Testis (tissue), 3 donors: Measurements from ENCODE around the gene FBXO3. TPM values are rescaled to one million over a fixed set of nuclear protein-coding genes. Genes with fewer than 3 reads are reported as not detected.
A peak's percentile ranks its signal among the peaks of the same experiment; 100 is the strongest.

Experiments used
- DNase-seq: peaks from one replicate; pipeline ENCODE4 v3.0.0-alpha.2; 2019
- H3K27ac ChIP-seq, 2 donors: fragments of 200-600 bp; sonication (generic); one replicate each; pipeline ENCODE4 v1.5.1; 2019
- H3K27me3 ChIP-seq: fragments of 200-600 bp; sonication (generic); one replicate; pipeline ENCODE4 v1.5.1; 2019
- H3K36me3 ChIP-seq: fragments of 200-600 bp; sonication (generic); one replicate; pipeline ENCODE4 v1.5.1; 2017; ENCODE audit warnings: low read depth; ENCODE audit errors: missing control alignments
- H3K4me1 ChIP-seq: fragments of 200-600 bp; sonication (generic); one replicate; pipeline ENCODE4 v1.5.1; 2019
- H3K4me3 ChIP-seq, 2 donors: fragments of 200-600 bp; sonication (generic); one replicate each; pipeline ENCODE4 v1.5.1; 2017 to 2019
- H3K9me3 ChIP-seq: fragments of 200-600 bp; sonication (generic); one replicate; pipeline ENCODE4 v1.5.1; 2017
- POLR2A ChIP-seq: fragments of 450-650 bp; IDR thresholded peaks from one replicate; pipeline ENCODE4 v1.6.1; 2017; ENCODE audit warnings: antibody characterized with exemption, mild to moderate bottlenecking, moderate library complexity
- WGBS, 2 donors: methylation state at CpG; one replicate each; pipeline ENCODE4 v1.1.5; 2018; 5-methylcytosine and 5-hydroxymethylcytosine counted together
- intact Hi-C: fragments of 100-400 bp; cut with DNase I; formaldehyde crosslinking; loops from one replicate; pipeline ENCODE4 v1.15.1; 2023; ENCODE audit warnings: low total_unique reads
- polyA plus RNA-seq: library from polyadenylated mRNA; stranded (reverse); fragments of 350-450 nt; fragmentation: Illumina TruSeq; extraction: RNeasy Lipid Tissue Mini Kit (QIAGEN cat#74804); gene quantifications from one replicate; pipeline ENCODE4 v1.2.3, GENCODE V29; 2014; ENCODE audit warnings: low read depth, low replicate concordance; ENCODE audit not compliant: insufficient read depth
- total RNA-seq, 2 donors: library from RNA; depleted of rRNA; stranded (reverse); fragments of >200 nt; gene quantifications; one replicate each; pipeline ENCODE4 v1.2.3, GENCODE V29; 2016
- TF ChIP-seq, protein P1 (sequence below), 3 experiments: fragments of 450-650 bp in 2 of 3; fragments of 200-600 bp in 1 of 3; sonication (generic) in 1 of 3; IDR thresholded peaks; one replicate each; pipeline ENCODE4 v1.5.1; 2016 to 2019; ENCODE audit warnings: antibody characterized with exemption in 3 of 3, mild to moderate bottlenecking in 2 of 3, moderate library complexity in 1 of 3

The FBXO3 gene
- total and polyA plus RNA-seq, 3 donors from 2014 or later: 27.2 to 44.8 (median 39.3) TPM

DNA sequence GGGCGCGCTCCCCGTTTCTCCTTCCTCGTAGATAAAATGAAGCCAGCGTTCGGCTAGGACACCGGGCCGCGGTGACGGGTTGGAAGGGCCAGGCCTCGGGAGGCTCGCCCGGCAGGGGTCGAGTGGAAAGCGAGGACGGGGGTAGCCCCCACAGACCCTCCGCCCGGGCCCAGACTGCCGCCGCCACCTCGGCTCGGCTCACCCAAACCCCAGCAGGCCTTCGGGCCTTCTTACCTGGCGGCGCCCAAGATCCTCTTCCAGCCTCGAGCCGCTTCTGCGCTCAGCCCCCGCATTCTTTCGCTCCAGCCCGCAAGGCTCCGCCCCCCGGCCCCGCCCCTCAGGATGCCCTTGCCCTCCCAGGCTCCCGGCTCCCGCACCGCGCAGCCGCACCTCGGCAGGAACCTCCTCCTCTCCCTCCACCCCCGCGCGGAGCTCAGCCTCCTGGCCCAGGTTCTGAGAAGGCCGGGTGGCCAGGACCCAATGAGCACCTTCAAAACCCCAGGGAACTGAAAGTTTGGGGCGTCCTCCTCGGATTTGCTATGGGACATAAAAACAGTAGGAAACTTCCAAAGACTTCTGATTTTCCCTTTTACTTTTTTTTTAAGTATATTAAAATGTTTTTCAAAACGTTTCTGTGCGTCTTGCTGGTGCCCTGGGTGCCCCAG lies 38.0 kb downstream of the FBXO3 start, which contains the start of gene CD59:
CD59 (minus strand) TSS at position 276 of the 665 bp plus-strand sequence. CDS start 13,978 bp downstream, outside the sequence.
- Histone ChIP-seq H3K36me3 (no peaks in the 10 kb centered on the region), H3K4me1 (peaks cover 17% of the 10 kb centered on the region), H3K27me3 (no peaks in the 10 kb centered on the region), H3K4me3 (peak within 1 kb of the TSS; percentile 90 to 95), H3K27ac (peak within 1 kb of the TSS; percentile 83 to 96), H3K9me3 (no peaks in the 10 kb centered on the region)
- peak; percentile 97 for DNase-seq
- WGBS, 2 donors: 0 to 2% methylated on average over 8 to 39 of the region's 48 CpGs
- intact Hi-C loops: no loop called here
- TF ChIP-seq POLR2A: peak; percentile 60
- TF ChIP-seq, protein P1, sequence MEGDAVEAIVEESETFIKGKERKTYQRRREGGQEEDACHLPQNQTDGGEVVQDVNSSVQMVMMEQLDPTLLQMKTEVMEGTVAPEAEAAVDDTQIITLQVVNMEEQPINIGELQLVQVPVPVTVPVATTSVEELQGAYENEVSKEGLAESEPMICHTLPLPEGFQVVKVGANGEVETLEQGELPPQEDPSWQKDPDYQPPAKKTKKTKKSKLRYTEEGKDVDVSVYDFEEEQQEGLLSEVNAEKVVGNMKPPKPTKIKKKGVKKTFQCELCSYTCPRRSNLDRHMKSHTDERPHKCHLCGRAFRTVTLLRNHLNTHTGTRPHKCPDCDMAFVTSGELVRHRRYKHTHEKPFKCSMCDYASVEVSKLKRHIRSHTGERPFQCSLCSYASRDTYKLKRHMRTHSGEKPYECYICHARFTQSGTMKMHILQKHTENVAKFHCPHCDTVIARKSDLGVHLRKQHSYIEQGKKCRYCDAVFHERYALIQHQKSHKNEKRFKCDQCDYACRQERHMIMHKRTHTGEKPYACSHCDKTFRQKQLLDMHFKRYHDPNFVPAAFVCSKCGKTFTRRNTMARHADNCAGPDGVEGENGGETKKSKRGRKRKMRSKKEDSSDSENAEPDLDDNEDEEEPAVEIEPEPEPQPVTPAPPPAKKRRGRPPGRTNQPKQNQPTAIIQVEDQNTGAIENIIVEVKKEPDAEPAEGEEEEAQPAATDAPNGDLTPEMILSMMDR (IDR thresholded peaks at IDR 0.05): no peak

DNA sequence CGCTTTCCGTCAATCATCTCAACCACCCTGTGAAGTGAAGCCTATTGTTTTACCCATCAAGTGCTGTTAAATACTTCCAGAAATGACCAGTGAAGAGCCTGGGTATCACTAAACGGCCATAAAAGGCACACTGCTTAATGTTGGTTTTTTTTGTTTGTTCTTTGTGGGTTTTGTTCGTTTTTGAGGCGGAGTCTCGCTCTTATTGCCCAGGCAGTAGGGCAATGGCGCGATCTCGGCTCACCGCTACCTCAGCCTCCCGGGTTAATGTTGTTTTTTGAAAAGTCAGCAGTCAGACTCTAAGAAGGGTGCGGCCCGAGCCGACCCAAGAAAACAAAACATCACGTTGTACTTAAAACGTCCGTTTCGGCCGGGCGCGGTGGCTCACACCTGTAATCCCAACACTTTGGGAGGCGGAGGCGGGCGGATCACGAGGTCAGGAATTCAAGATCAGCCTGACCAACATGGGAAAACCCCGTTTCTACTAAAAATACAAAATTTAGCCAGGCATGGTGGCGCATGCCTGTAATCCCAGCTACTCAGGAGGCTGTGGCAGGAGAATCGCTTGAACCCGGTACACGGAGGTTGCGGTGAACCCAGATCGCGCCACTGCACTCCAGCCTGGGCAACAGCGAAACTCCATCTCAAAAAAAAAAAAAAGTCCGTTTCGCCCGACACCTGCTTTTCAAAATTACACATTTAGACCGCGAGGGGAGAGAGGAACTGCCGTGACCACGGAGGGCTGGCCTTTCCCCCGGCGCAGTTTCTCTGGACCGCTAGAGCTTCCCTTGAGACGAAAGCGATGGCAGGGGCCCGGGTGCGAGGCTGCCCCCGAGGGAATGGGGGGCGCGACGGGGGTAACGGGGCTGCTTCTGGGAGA lies 38.8 kb downstream of the FBXO3 start:
- Histone ChIP-seq H3K36me3 (no peaks in the 10 kb centered on the region), H3K27ac (peak overlapping the region; percentile 83 to 96), H3K4me1 (peaks cover 17% of the 10 kb centered on the region), H3K27me3 (no peaks in the 10 kb centered on the region), H3K9me3 (no peaks in the 10 kb centered on the region), H3K4me3 (peak overlapping the region; percentile 90 to 95)
- TF ChIP-seq, protein P1 (IDR thresholded peaks at IDR 0.05): peak in 1 of 3 experiments; percentile 6
- TF ChIP-seq POLR2A: no peak
- WGBS, 2 donors: 1% methylated on average over 48 to 53 of the region's 53 CpGs
- DNase-seq: peak; percentile 44
- intact Hi-C loops: no loop called here

DNA sequence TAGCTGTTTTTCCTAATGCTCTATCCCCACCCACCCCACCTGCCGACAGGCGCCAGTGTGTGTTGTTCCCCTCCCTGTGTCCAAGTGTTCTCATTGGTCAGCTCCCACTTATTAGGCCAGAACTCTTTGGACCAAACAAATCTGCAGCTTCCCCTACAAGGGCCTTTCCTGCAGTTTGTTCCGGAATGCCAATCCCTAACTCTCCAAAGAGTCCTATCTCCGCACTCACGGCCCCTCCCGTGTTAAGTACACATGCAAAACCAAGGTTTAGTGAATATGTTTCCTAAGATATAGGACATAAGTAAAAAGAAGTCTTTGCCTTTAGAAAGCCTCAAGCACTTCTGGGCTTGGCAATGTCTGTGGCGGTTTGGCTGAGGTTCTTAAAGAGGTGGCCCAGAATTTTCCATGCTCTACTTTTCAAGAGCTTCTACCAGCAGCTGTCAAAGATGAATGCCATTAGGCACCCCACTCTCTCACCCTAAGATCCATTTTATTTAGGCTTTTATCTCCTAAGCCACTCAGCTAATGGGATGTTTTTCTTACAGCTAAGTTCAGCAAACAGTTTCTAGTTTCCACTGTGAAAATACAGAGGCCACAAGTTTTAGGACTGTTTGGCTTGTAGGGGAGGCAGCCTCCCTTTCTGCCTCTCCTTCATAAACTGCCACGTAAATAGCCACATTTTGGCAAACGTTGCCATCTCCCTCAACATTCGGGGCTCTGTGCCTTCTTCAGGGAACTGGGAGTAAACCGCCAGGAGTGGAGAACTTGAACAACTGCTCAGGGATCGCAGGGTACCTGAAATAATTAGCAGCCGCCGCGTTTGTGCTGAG lies 39.7 kb downstream of the FBXO3 start:
- intact Hi-C loops: no loop called here
- Histone ChIP-seq H3K27me3 (no peaks in the 10 kb centered on the region), H3K4me1 (peaks cover 17% of the 10 kb centered on the region), H3K36me3 (no peaks in the 10 kb centered on the region), H3K4me3 (peak overlapping the region; percentile 90 to 95), H3K9me3 (no peaks in the 10 kb centered on the region), H3K27ac (peak overlapping the region; percentile 83 to 96)
- 2 to 7% methylated on average over 15 of the region's 15 CpGs for WGBS, 2 donors
- DNase-seq: peak; percentile 42
- TF ChIP-seq, protein P1 (IDR thresholded peaks at IDR 0.05): no peak
- no peak for TF ChIP-seq POLR2A

DNA sequence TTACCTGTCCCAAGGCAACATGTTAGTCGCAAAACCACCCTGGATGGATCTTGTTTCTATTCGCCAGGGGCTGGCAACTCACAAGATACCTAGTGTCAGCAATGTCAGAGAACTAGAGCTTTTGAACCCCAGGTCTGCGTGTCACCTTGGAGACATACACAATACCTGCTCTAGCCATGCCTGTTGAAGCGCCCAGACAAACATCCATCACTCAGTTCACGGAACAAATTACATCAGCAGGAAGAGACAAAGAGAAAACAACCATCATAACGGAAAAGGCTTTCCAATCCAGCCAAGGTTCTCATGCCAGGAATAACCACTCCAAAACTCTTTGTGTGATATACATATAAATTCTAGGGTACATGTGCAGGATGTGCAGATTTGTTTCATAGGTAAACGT lies 40.3 kb downstream of the FBXO3 start:
- peaks cover 17% of the 10 kb centered on the region for H3K4me1 ChIP-seq
- no peaks in the 10 kb centered on the region for H3K27me3 ChIP-seq
- TF ChIP-seq POLR2A: no peak
- TF ChIP-seq, protein P1 (IDR thresholded peaks at IDR 0.05): no peak
- no peak for DNase-seq
- H3K4me3 ChIP-seq: no peak overlapping the region
- 43 to 68% methylated on average over 7 of the region's 7 CpGs for WGBS, 2 donors
- H3K9me3 ChIP-seq: no peaks in the 10 kb centered on the region
- peak overlapping the region in 1 of 2 donors; percentile 96 for H3K27ac ChIP-seq
- no peaks in the 10 kb centered on the region for H3K36me3 ChIP-seq
- intact Hi-C loops: no loop called here
